GM18951 (cell line): ENCODE measurements around the gene LY9.
"Not testable (repeated sequence)": the region's sequence is repeated elsewhere in the genome, so short reads cannot be mapped to it uniquely, and the experiment has no call there.

ENCODE experiments used
- POLR2A ChIP-seq: IDR thresholded peaks from 4 replicates; pipeline ENCODE4 v1.6.1; 2011; ENCODE audit warnings: mild to moderate bottlenecking; ENCODE audit not compliant: insufficient read length, insufficient read depth; ENCODE audit errors: extremely low read depth
- in situ Hi-C: fragments of 300-500 bp; cut with MboI; formaldehyde crosslinking; loops from one replicate; pipeline ENCODE4 v1.12.0; 2022; ENCODE audit warnings: low sequenced_read_pairs, mixed read lengths, inconsistent platforms; ENCODE audit not compliant: unreplicated experiment

The LY9 gene

DNA sequence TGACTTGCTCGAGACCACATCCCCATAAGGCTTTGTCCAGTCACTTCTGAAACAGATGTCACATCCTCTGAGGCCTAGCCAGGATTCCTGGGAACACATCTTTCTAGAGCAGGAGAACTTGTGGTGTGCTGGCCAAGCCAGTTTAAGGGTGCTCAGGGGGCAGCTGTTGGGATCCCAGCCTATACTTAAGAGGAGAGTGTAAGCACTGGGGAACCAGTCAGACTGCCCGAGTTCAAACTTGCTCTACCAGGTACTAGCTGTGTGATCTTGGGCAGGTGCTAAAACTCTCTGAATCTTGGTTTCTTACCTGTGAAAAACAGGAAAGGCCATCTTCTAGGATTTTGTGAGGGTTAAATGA lies 15.6 kb upstream of the LY9 start:
- TF ChIP-seq POLR2A: no peak
- in situ Hi-C loops: no loop called here

DNA sequence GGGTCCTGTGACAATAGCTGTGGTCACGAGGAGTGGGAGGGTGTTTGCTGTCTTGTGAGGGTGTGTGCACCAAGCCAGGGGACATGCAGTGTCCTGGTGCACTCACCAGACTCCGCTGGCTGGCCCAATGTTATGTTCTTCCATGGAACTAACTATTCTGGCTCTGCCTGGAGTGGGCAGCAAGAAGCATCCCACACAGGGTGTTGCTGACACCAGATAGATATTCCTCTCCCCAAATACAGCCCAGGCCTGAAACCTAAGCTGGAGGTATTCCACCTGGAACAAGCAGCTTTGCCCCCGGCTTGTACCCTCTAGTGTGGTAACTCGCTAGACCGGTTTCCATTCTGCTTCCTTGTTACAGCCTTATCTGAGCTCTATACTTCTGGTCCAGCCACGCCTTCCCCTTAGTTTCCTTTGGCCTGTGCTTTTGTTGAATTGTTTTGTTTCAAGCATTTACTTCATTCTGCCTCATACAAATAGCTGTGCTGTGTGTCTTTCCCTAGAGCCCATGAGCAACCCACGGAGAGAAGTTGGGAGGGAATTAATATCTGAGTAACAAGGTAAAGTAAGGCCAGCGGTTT lies 14.7 kb upstream of the LY9 start:
- in situ Hi-C loops: no loop called here
- no peak for TF ChIP-seq POLR2A

- no peak for TF ChIP-seq POLR2A
- in situ Hi-C loops: no loop called here
Measured at GRCh38 chr1:160781914-160782689, 13.9 kb upstream of the LY9 start.

- in situ Hi-C loops: not testable (repeated sequence)
Measured at GRCh38 chr1:160782988-160783765, 12.8 kb upstream of the LY9 start.

DNA sequence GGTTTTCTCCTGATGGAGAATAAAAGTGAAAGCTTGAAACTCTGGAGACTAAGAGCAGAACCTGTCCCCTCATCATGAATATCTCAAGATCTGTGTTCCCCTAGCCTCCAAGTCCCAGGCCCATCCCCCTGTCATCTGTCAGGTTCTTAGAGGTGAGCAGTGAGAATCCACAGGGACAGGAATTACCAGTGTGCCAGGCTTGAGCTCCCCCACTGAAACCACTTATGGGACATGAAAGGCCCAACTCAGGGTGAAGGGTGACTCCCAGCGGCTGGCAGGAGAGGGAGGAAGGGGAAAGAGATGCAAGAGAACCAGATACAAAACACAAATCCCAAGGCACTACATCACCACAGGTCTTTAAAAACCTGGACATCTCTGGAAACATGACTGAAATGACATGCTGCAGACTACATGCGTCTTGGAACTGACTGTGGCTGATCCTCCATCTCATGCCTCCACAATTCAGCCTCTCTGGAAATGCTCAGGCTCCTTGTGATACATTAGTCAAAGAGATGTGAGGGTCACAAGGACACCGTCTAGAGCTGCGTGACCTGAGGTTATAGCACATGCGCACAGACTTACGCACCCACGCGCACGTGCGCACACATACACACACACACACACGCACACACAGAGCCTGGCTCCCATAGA lies 6.8 kb upstream of the LY9 start:
- in situ Hi-C loops: no loop called here
- TF ChIP-seq POLR2A: no peak

- in situ Hi-C loops: no loop called here
- TF ChIP-seq POLR2A: no peak
Measured at GRCh38 chr1:160789702-160790611, 6.0 kb upstream of the LY9 start.

DNA sequence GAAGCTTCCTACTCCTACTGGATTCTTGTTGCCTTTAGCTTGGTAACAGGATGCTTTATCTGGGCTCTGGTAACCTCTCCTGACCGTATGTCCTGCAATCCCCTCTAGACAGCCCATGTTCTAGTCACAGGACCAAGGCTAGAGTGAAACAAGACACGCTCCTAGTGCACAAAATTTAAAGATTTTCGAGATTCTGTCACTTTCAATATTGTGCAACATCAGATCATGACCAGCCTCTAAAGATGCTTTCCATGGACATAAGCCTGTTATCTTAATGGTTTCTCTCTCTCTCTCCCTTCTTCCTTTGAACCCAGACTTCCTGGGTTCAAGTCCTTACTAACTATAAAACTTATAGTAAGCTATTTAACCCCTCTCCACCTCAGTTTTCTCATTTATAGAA lies 1.6 kb upstream of the LY9 start:
- in situ Hi-C loops: no loop called here
- no peak for TF ChIP-seq POLR2A

GRCh38 chr1:160797271-160797709 lies 1.3 kb downstream of the LY9 start:
- in situ Hi-C loops: no loop called here

DNA sequence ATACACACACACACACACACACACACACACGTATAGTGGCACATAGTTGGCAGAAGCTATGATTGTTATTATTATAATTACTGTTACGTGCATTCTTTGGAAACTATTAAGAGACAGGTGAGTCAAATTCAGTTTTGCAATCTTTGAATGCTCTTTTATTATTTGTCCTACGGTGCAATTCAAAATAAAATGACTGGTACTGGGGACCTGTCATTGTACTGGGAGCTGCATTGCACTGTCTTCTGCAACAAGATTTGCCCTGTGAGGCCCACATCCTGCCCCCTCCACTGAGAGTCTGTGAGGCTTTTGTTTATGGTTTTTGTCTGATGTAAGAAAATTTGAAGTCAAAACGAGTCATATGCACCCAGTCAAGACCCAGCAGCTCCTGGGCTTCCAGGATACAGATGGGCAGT lies 1.9 kb downstream of the LY9 start:
- in situ Hi-C loops: no loop called here
- no peak for TF ChIP-seq POLR2A

More at GRCh38 chr1:160797271-160797709, 1.3 kb downstream of the LY9 start:
- TF ChIP-seq POLR2A: no peak

DNA sequence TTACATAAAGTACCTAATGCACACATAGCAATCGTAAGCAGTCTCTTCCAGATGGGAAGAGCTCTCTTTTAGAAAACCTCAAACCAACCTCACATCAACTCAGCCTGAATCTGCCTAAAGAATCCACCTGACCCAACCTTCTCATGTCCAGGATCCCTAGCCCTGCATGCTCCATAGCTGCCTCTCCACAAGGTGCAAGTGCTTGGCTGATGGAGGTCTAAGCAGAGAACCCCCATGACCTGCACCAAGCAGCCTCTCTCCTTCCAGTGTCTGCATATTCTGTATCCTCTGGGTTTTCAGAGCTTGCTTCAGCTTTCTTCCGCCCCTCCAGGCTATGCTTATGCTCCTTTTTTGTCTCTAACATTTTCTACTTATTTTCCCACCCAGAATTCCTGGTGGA lies 2.5 kb downstream of the LY9 start:
- in situ Hi-C loops: no loop called here
- no peak for TF ChIP-seq POLR2A

- TF ChIP-seq POLR2A: no peak
- in situ Hi-C loops: no loop called here
Measured at GRCh38 chr1:160799641-160800040, 3.7 kb downstream of the LY9 start.

- in situ Hi-C loops: no loop called here
- TF ChIP-seq POLR2A: no peak
Measured at GRCh38 chr1:160800142-160800541, 4.2 kb downstream of the LY9 start.
